Measurements from ENCODE around the gene PIK3AP1.

DNA sequence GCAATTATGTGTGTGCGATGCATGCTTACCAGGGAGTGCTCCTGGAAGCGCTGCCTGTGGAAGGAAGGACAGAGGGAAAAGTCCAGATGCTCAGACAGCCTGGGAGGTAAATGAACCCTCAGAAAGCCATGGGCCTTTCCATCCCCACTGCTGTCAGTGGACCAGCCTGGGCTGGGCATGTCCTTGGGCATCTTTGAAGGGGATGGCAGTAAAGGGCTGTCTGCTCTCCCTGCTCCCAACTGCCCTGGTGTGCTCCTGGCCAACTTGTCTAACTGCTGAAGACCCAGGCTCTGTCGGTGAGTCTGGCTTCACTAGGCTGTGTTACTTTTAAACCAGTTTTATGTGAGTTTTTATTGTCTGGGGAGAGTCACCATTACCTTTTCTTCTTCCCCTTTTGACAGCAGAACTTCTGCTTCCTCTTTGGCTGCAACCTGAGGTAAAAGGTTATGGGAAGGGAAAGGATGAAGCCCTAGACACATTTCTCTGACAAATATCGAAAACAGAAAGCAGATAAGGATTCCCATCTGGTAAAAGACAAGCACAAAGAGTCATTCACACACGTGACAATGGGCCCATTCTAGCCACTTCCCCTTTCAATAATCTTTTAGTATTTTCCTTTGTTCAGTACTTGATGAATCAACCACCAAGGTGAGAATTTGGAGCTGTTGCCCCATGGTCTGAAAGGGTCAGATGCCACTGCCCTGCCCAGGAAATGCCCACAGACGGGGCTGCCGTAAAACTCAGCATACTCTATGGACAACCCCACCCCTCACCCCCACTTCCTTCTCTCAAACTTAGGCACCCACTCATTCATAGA lies 27.6 kb upstream of the PIK3AP1 start:
- TF ChIP-seq POLR2AphosphoS5 (IDR thresholded peaks at IDR 0.05) (no peak), POLR2A (IDR thresholded peaks at IDR 0.05; ENCODE audit: low read depth) (no peak), CTCF (IDR thresholded peaks at IDR 0.05) (no peak), EP300 (IDR thresholded peaks at IDR 0.05) (no peak)
